BJ (cell line): ENCODE data around the gene HDGF. TPM values are rescaled to one million over a fixed set of nuclear protein-coding genes. Genes with fewer than 3 reads are reported as not detected.

Experiments
- CTCF ChIA-PET: fragments of 350-600 bp; formaldehyde crosslinking; extraction: SDS; loops from one replicate; lab custom pipeline; 2021; ENCODE audit warnings: antibody characterized with exemption, inconsistent platforms; lab: Yijun Ruan, JAX
- POLR2A ChIA-PET: fragments of 300-600 bp; sonication (Branson Sonifier 250); formaldehyde crosslinking; extraction: SDS; loops from one replicate; lab custom pipeline; 2021; ENCODE audit warnings: antibody characterized with exemption; lab: Charles Lee
- DNase-seq: peaks from one replicate; pipeline ENCODE4 v3.0.0-alpha.2; 2011; ENCODE audit warnings: low read depth
- H3K27me3 ChIP-seq: 2 replicates; pipeline ENCODE4 v1.6.0; 2011; ENCODE audit warnings: low read length; ENCODE audit not compliant: control insufficient read depth, insufficient read depth
- H3K36me3 ChIP-seq: 2 replicates; pipeline ENCODE4 v1.5.1; 2011; ENCODE audit warnings: low read length; ENCODE audit not compliant: control insufficient read depth, insufficient read depth
- H3K4me3 ChIP-seq: 2 replicates; pipeline ENCODE4 v1.5.1; 2011; ENCODE audit warnings: low read depth, mild to moderate bottlenecking, control low read depth, low read length
- polyA plus RNA-seq: library from polyadenylated mRNA; depleted of rRNA; stranded (reverse); fragments of >200 nt; gene quantifications from 2 replicates; pipeline ENCODE4 v1.2.3, GENCODE V29; 2011
- TF ChIP-seq, protein P1 (sequence below): IDR thresholded peaks from 2 replicates; pipeline ENCODE4 v1.5.1; 2011; ENCODE audit warnings: low read depth, mild to moderate bottlenecking, control low read depth, inconsistent platforms, low read length, moderate library complexity; ENCODE audit not compliant: insufficient read depth

The HDGF gene
- polyA plus RNA-seq, 1 experiment, result 179 TPM

DNA sequence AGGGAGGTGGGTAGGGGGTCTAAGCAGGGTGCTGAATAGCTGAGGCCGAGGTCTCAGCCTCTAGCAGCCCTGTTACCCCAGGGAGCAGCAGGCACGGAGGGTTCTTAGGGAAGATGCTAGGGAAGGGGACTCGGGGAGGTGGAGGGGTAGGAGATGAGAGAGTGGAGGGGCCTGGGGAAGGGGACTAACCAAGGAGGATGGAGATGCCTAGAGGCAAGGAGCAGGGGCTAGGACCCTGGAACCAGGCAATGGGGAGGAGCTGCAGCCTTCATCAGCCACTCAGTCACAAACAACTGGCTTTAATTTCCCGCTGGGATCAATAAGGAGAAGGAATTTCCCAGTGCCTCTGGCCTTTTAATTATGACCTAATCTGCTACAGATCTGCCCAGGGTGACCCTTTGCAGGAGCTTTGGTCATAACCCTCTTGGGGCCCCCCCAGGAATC, 43.2 kb downstream of the HDGF start:
- ChIA-PET CTCF (interaction anchor here (0.9 to 41.7 kb wide), 7 partner anchors 19 to 252 kb away, joined by 3 to 1556 read pairs (median 5); partner anchors contain the start of genes ISG20L2, METTL25B, NES and NTRK1), POLR2A (interaction anchor here (0.7 to 1.2 kb wide), 3 partner anchors 26 to 194 kb away, joined by 3 to 6 read pairs (median 4); no protein-coding TSS in a partner anchor)
- no peak for DNase-seq
- TF ChIP-seq, protein P1, sequence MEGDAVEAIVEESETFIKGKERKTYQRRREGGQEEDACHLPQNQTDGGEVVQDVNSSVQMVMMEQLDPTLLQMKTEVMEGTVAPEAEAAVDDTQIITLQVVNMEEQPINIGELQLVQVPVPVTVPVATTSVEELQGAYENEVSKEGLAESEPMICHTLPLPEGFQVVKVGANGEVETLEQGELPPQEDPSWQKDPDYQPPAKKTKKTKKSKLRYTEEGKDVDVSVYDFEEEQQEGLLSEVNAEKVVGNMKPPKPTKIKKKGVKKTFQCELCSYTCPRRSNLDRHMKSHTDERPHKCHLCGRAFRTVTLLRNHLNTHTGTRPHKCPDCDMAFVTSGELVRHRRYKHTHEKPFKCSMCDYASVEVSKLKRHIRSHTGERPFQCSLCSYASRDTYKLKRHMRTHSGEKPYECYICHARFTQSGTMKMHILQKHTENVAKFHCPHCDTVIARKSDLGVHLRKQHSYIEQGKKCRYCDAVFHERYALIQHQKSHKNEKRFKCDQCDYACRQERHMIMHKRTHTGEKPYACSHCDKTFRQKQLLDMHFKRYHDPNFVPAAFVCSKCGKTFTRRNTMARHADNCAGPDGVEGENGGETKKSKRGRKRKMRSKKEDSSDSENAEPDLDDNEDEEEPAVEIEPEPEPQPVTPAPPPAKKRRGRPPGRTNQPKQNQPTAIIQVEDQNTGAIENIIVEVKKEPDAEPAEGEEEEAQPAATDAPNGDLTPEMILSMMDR, result no peak
- no peak overlapping the region for H3K4me3 ChIP-seq
- no peaks in the 10 kb centered on the region for H3K36me3 ChIP-seq
- H3K27me3 ChIP-seq, result no peaks in the 10 kb centered on the region

DNA sequence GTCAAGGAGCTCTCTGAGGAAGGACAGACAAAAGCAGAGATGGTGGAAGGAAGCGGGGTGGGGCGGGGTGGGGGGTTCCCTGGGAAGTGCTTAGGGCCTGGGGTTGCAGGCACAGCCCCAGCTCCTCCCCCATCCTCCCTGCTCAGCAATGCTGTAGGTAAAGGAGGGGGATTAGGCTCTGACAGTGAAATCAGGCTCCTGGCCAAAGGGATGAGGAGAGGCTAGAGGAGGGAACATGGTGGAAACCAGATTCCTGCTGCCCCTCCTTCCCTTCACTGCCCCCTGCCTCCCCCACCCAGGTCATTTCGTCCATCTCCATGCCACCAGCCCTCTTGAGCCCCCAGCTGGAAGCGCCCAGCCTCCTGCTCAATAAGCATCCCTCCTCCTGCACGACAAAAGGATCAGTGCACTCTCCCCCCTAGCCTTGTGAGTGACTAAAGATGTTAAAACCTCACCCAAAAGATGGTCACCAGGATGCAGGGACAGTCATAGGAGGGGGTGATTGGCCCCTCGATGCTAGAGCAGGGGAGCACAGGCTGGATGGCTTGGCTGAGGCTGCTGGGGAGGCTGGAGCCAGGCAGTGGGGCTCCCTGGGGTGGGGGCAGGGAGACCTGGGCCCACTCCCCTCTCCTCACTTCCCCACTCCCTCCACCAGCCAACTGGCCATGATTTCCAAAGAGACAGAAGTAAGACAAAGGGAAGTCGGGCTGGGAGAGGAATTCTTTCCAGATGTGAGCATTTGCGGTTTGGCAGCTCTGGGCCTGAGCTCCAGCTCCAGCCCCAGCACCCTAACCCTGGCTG, 43.9 kb downstream of the HDGF start:
- ChIA-PET CTCF (interaction anchor here (0.9 to 41.7 kb wide), 7 partner anchors 19 to 252 kb away, joined by 3 to 1556 read pairs (median 5); partner anchors contain the start of genes ISG20L2, METTL25B, NES and NTRK1), POLR2A (interaction anchor here (0.7 to 2.0 kb wide), 5 partner anchors 26 to 203 kb away, joined by 3 to 10 read pairs (median 6); partner anchors contain the start of gene NES)
- Histone ChIP-seq H3K36me3 (no peaks in the 10 kb centered on the region), H3K4me3 (no peak overlapping the region; the same call in 1 of the 2 replicates), H3K27me3 (no peaks in the 10 kb centered on the region)
- DNase-seq, result no peak
- TF ChIP-seq, protein P1, result no peak

DNA sequence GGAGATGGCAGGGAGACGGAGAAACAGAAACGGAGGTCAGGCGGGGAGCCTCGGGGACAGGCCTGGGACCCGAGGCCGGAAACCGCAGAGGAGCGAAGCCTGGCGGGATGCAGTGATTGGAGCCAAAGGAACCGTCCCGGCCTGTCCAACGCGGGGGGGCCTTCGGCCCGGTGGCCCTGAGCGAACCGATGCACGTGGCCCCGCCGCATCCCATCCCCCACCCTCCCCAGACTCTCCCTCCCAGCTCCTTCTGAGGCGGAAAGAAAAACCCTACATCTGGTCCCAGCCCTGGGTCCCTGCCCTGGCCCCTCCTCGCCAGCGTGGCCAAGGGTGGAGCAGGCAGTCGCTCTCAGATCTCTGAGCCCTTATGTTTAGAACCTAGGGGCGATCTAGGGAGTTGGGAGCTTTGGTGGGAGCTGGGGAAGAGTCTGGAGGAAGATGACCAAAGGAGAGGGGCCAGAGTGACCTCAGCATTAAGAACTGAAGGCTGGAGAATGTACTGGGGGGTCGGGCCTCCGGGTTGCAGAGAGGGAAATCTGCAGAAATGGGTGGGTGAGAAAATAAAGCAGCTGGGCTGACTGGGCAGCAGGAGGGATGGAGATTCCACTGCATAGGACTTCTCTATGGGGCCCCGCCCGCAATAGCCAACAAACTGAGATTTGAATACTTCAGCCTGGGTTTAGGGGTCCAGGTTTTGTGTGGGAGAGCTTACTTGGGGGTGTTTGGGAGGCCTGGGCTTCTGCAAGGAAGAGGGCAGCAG, 44.6 kb downstream of the HDGF start:
- H3K27me3 ChIP-seq, result no peaks in the 10 kb centered on the region
- peak overlapping the region; percentile 58 for H3K4me3 ChIP-seq
- H3K36me3 ChIP-seq, result no peaks in the 10 kb centered on the region; the same call in 1 of the 2 replicates
- no peak for DNase-seq
- ChIA-PET POLR2A (interaction anchor here (1.0 to 2.0 kb wide), 3 partner anchors 30 to 202 kb away, joined by 3 to 10 read pairs (median 9); partner anchors contain the start of gene NES), CTCF (interaction anchor here (0.5 to 41.7 kb wide), 15 partner anchors 8 to 215 kb away, joined by 3 to 1556 read pairs (median 4); partner anchors contain the start of genes ISG20L2, METTL25B, NES and NTRK1)
- TF ChIP-seq, protein P1, result no peak

DNA sequence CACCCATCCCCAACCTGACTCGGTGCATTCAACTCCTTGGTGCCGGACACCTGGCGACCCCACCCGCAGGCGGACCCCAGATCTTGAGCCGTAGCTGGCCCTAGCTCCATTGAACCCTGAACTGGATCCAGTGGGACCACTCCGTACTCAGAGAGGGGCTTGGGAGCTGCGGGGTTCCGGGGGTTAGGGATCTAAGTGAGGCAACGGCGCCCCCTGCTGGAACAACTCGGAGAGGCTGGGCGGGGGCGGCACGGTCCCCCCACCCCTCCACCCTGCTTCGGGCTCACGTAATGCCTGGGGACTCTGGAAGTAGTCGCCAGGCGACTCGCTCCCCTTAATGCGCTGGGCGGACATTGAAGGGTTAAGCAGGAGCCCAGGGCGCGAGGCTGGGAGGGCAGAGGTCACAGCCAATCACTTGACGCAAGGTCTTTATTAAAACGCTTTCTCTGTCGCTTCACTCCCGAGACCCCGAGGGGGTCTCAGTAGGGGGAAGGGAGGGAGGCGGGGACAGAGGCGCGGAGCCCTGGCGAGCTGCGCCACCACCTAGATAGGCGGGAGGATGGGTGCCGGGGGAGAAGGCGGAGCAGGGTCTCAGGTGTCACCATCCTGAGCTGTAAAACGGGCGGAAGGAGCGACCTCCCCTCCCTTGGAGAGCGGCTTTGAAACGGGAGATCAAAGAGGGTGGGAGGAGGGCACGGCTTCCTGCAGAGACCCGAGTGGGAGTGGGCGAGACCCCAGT, 45.4 kb downstream of the HDGF start:
- no peak for DNase-seq
- peaks cover 4% of the 10 kb centered on the region for H3K36me3 ChIP-seq
- peak overlapping the region; percentile 58 for H3K4me3 ChIP-seq
- ChIA-PET POLR2A (interaction anchor here (1.0 to 2.0 kb wide), 2 partner anchors 29 to 45 kb away, joined by 3 to 9 read pairs; partner anchors contain the start of gene NES), CTCF (interaction anchor here (0.6 to 41.7 kb wide), 21 partner anchors 9 to 222 kb away, joined by 3 to 1556 read pairs (median 4); partner anchors contain the start of genes ISG20L2, METTL25B, NES and NTRK1)
- H3K27me3 ChIP-seq, result no peaks in the 10 kb centered on the region
- TF ChIP-seq, protein P1, result peak; percentile 86
